HuH-7.5 (cell line): ENCODE measurements around the gene MYO7A.

ENCODE experiments used
- DNase-seq: peaks from one replicate; pipeline ENCODE4 v3.0.0; 2011; ENCODE audit warnings: low spot score

MYO7A gene

GRCh38 chr11:77129069-77129841, 1.2 kb downstream of the MYO7A start:
- no peak for DNase-seq

DNA sequence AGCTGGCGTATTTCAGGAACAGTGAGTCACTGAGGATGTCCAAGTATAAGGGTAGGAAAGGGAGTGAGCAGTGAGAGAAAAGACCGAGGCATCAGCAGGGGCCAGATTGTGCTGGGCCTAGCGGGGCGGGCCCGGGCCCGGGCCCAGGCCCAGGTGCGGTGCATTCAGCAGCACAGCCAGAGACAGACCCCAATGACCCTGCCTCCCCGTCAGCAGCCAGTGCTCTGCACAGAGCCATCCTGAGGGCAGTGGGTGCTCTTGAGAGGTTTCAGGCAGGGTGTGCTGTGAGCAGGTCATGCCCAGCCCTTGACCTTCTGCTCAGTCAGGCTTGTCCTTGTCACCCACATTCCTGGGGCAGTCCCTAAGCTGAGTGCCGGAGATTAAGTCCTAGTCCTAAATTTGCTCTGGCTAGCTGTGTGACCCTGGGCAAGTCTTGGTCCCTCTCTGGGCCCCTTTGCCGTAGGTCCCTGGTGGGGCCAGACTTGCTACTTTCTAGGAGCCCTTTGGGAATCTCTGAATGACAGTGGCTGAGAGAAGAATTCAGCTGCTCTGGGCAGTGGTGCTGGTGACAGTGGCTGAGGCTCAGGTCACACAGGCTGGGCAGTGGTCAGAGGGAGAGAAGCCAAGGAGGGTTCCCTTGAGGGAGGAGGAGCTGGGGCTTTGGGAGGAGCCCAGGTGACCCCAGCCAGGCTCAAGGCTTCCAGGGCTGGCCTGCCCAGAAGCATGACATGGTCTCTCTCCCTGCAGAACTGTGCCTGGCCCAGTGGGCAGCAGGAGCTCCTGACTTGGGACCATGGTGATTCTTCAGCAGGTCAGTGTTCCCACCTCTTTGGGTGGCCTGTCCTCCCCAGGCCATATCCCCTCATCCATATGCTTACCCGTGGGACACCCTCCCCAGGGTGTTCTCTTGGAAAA, 2.1 kb downstream of the MYO7A start:
- DNase-seq: no peak

- DNase-seq: peak; percentile 74
Measured at GRCh38 chr11:77130763-77131513, 2.9 kb downstream of the MYO7A start.

- no peak for DNase-seq
Measured at GRCh38 chr11:77131560-77131959, 3.5 kb downstream of the MYO7A start.

DNA sequence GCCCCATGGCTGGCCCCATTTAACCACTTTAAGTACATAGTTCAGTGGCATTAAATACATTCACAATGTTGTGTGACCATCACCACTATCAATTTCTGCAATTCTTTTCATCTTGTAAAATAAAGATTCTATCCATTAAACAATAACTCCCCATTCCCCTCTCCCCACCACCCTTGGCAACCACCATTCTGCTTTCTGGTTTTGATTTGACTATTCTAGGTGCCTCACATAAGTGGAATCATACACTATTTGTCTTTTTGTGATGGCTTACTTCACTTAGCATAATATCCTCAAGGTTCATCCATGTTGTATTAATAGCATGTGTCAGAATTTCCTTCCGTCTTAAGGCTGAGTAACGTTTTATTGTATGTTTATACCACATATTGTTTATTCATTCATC, 7.0 kb downstream of the MYO7A start:
- no peak for DNase-seq

GRCh38 chr11:77136074-77136473, 8.0 kb downstream of the MYO7A start:
- DNase-seq: no peak

DNA sequence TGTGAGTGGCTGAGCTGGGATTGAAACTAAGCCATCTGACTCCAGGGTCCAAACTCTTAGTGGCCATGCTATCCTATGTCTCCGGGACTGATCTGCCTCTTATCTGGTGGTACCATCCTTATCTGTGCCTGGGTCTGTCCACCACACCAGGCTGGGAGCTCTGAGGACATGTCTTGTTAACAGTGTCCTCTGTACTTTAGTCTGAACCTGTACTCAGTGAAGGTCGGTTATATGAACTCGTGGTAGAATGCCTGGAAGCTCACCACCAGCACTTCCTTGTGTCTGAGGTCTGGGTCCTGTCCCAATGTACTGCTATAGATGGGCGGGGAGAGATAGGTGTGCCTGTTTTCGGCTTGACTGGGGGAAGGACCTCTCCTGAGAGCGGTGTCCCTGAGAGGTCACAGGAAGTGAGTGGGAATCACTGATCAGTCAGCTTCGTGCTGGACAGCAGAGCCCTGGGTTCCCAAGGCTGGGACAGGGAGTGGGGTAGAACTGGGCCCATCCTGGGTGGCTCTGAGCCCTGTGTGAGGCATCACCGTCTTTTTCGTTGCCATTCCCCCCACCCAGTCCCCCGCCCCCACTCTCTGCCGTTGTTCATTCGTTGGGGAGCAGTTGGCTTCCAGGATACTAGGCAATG, 8.9 kb downstream of the MYO7A start:
- DNase-seq: no peak

- no peak for DNase-seq
Measured at GRCh38 chr11:77137421-77137820, 9.4 kb downstream of the MYO7A start.

GRCh38 chr11:77138106-77138649, 10.1 kb downstream of the MYO7A start:
- DNase-seq: no peak

DNA sequence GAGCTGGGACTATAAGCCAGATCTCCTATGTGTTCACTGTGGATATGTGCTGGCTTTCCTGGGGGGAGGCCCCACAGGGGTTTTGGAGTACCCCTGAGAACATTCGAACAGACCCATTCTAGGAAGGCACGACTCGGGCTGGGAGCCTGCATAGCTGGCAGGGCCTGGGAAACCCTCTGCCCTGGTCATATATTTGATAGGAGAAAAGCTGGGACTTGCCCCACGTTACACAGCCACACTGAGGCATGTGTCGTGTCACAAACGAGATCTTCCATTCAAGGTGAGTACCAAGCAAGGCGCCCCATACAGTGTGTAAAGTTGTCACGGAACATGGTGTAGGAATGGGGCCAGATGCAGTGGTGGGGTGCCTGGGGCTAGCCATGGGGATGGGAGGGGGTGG, 11.2 kb downstream of the MYO7A start:
- no peak for DNase-seq

DNA sequence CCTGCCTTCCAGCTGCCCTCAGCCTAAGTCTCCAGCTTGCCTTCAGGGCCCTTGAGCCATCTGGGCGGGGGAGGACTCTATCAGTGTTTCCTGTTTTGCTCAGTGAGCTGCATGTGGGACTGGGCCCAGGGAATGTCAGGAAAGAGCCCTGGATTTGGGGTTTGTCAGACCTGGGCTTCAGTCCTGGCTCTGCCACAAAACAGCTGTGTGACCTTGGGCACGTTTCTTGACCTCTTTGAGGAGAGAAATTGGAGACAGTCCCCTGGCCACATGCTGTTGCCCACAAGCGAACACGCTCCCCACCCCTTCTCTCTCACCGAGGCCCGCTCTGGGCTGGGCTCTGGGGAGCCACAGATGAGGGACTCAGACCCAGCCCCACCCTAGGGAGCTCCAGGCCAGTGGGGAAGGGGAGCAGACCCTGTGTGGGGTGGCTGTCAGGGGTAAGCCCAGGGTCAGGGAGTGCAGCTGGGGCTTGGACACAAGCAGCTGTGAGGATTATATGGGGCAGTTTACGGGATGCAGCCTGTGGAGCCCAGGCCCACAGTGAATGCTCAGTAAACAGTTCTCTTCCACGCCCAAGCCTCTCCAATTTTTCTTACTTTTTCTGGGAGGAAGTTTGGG, 12.3 kb downstream of the MYO7A start:
- DNase-seq: no peak

GRCh38 chr11:77141034-77141433, 13.0 kb downstream of the MYO7A start:
- DNase-seq: no peak

DNA sequence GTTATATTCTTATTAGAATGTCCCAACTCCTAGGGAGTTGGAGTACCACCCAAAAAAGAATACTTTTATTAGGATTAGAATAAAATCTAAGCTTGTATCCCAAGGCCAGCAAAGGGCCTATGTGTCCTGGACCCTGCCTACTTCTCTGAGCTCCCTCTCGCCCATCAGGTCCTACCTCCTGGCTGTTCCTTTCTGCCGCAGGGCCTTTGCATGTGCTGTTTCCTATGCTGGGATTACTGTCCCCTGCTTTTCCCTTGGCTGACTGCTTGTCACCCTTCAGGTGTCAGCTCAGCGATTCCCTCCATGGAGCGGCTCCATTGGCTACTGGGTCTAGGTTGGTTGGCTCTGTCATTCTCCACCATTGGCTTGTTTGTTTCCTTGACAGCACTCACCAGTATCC, 13.4 kb downstream of the MYO7A start:
- DNase-seq: no peak

- no peak for DNase-seq
Measured at GRCh38 chr11:77142091-77142975, 14.3 kb downstream of the MYO7A start.

DNA sequence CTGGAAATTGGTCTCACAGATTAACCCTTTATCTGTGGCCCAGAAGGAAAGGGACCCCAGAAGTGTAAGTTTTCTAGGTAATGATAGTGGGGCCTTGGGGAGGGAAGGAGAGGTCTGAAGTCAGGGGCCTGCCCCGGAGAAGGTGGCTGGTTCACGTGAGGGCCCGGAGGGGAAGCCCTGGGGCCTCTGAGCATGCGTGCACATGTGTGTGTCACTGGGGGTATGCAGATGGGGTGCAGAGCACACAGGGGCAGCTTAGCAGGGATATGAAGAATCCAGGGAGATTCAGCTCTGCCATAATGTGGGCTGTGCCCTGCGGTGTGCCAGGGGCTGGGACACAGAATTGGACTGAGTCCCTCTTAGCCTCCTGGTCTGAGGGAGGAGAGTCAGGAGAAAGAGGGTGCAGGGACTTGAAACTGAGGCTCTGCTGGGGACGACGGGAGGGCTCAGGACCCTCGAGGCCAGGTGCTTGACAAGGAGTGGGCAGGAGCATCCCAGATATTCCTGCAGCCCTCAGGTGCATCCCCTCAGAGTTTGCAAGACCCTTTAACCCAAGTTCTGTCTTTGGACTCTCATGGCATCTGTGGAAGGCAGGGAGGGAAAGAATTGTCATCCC, 15.5 kb downstream of the MYO7A start:
- no peak for DNase-seq

- no peak for DNase-seq
Measured at GRCh38 chr11:77144196-77144856, 16.3 kb downstream of the MYO7A start.

- peak; percentile 92 for DNase-seq
Measured at GRCh38 chr11:77144857-77145428, 16.9 kb downstream of the MYO7A start.

DNA sequence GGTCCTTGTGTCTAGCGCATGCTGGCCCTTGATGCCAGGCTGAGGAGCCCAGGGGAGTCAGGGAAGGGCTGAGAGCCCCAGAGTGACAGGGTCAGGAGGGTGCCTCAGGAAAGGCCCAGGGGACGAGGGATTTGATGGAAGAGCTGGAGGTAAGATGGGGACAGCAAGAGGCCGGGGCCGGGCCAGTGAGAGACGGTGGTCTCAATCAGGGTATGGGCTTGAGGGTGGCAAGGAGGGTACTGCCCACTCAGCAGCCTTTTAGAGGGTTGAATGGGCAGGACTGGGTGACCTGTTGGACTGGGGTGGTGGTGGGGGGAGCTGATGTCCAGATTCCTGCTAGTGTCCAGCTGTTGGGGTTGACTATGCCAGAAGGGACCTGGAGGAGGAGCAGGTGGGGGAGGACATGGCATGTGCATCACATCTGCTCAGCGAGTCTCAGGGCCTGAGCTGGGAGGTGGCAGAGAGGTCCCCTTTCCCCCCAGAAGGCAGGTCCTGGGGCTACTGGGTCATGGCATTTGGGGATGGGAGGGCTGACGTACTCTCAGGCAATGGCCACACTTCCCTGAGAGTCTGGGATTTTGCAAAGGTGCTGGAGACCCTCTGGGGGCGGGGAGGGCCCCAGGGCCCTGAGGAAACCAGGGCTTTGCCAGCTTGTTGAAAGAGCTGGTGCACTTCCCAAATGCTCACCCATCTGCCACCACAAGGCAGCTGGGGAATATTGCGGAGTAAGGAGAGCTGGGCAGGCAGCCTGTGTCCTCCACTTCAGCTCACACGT, 18.4 kb downstream of the MYO7A start:
- no peak for DNase-seq
